Stomach (tissue), 9 donors: ENCODE measurements around the gene ICAM5. TPM values are rescaled to one million over a fixed set of nuclear protein-coding genes. Genes with fewer than 3 reads are reported as not detected.

Source experiments
- DNase-seq, 2 donors: peaks; one replicate each; pipeline versions ENCODE4 v3.0.0 to v3.0.0-alpha.2; 2013 to 2019
- H3K27ac ChIP-seq, 5 donors: fragments of 200-600 bp in 4 of 5; sonication (generic) in 4 of 5; one replicate each; pipeline ENCODE4 v1.5.1; 2013 to 2019; ENCODE audit warnings: mild to moderate bottlenecking in 1 of 5, moderate library complexity in 1 of 5
- H3K27me3 ChIP-seq, 3 donors: fragments of 200-600 bp; sonication (generic); one replicate each; pipeline ENCODE4 v1.5.1; 2017 to 2019; ENCODE audit warnings: mixed run types in 1 of 3
- H3K36me3 ChIP-seq, 4 donors: fragments of 200-600 bp; sonication (generic); 1 replicate in 3 of 4; 2 replicates in 1 of 4; pipeline ENCODE4 v1.5.1; 2016 to 2019
- H3K4me1 ChIP-seq, 4 donors: fragments of 200-600 bp; sonication (generic); one replicate each; pipeline ENCODE4 v1.5.1; 2016 to 2019
- H3K4me3 ChIP-seq, 4 donors: fragments of 200-600 bp; sonication (generic) in 3 of 4; one replicate each; pipeline ENCODE4 v1.5.1; 2016 to 2019; ENCODE audit warnings: mild to moderate bottlenecking in 1 of 4
- H3K9me3 ChIP-seq, 4 donors: fragments of 200-600 bp; sonication (generic); one replicate each; pipeline ENCODE4 v1.5.1; 2016 to 2019
- EP300 ChIP-seq: sonication (generic); formaldehyde crosslinking; IDR thresholded peaks from one replicate; pipeline ENCODE4 v1.6.1; 2017; ENCODE audit warnings: antibody characterized with exemption
- POLR2A ChIP-seq, 4 donors: fragments of 450-650 bp; IDR thresholded peaks; one replicate each; pipeline ENCODE4 v1.6.1; 2016; ENCODE audit warnings: antibody characterized with exemption in 4 of 4, control low read depth in 2 of 4, mild to moderate bottlenecking in 1 of 4, moderate library complexity in 1 of 4
- POLR2AphosphoS5 ChIP-seq, 3 donors: sonication (generic); formaldehyde crosslinking; IDR thresholded peaks; one replicate each; pipeline ENCODE4 v1.6.1; 2016; ENCODE audit warnings: antibody characterized with exemption in 3 of 3
- WGBS, 5 donors: extraction: QIAGEN DNeasy Blood & Tissue Kit in 3 of 5; methylation state at CpG; one replicate each; pipeline versions ENCODE4 v1.1.5 to v1.1.7; 2013 to 2018; 5-methylcytosine and 5-hydroxymethylcytosine counted together
- intact Hi-C: fragments of 100-400 bp; cut with DNase I; formaldehyde crosslinking; loops from one replicate; pipeline ENCODE4 v1.15.1; 2023; ENCODE audit warnings: low total_unique reads
- polyA plus RNA-seq, 3 donors: library from polyadenylated mRNA; stranded (reverse); fragments of 200-250 nt; gene quantifications; one replicate each; pipeline ENCODE4 v1.2.3, GENCODE V29; 2013
- total RNA-seq, 5 donors: library from RNA; depleted of rRNA; stranded (reverse); fragments of >200 nt; gene quantifications; one replicate each; pipeline versions ENCODE4 v1.1.0 to v1.2.3, GENCODE V29; 2014 to 2016
- TF ChIP-seq, protein P1 (sequence below), 7 experiments: fragments of 450-650 bp in 4 of 7; fragments of 200-600 bp in 3 of 7; sonication (generic) in 3 of 7; IDR thresholded peaks; one replicate each; pipeline ENCODE4 v1.5.1; 2016 to 2019; ENCODE audit warnings: antibody characterized with exemption in 7 of 7, control low read depth in 2 of 7, mild to moderate bottlenecking in 1 of 7
- donor health status: healthy with polysubstance abuse.
- donor health status: Bipolar disorder and iron deficiency.
- donor health status: healthy.

Gene ICAM5
- total and polyA plus RNA-seq, 8 donors: 0.12 to 0.50 (median 0.45) TPM; not detected in 5

DNA sequence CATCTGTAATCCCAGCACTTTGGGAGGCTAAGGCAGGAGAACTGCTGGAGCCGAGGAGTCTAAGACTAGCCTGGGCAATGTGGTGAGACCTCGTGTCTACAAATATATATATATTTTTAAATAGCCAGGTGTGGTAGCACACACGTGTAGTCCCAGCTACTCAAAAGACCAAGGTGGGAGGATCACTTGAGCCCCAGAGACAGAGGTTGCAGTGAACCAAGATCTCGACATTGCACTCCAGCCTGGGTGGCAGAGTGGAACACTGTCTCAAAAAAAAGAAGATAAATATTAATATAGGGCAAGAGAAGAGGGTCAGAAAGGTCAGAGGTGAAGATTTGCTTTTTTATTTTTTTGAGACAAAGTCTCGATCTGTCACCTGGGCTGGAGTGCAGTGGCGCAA is 43.2 kb upstream of the ICAM5 start:
- no peaks in the 10 kb centered on the region for H3K9me3 ChIP-seq
- intact Hi-C loops: no loop called here
- H3K4me3 ChIP-seq: no peak overlapping the region
- DNase-seq: no peak
- H3K27ac ChIP-seq: no peak overlapping the region
- WGBS, 5 donors: 76 to 86% (median 81%) methylated on average over 6 of the region's 6 CpGs
- no peaks in the 10 kb centered on the region for H3K27me3 ChIP-seq
- TF ChIP-seq POLR2A (IDR thresholded peaks at IDR 0.05) (no peak), EP300 (no peak), POLR2AphosphoS5 (IDR thresholded peaks at IDR 0.05) (no peak)
- TF ChIP-seq, protein P1, sequence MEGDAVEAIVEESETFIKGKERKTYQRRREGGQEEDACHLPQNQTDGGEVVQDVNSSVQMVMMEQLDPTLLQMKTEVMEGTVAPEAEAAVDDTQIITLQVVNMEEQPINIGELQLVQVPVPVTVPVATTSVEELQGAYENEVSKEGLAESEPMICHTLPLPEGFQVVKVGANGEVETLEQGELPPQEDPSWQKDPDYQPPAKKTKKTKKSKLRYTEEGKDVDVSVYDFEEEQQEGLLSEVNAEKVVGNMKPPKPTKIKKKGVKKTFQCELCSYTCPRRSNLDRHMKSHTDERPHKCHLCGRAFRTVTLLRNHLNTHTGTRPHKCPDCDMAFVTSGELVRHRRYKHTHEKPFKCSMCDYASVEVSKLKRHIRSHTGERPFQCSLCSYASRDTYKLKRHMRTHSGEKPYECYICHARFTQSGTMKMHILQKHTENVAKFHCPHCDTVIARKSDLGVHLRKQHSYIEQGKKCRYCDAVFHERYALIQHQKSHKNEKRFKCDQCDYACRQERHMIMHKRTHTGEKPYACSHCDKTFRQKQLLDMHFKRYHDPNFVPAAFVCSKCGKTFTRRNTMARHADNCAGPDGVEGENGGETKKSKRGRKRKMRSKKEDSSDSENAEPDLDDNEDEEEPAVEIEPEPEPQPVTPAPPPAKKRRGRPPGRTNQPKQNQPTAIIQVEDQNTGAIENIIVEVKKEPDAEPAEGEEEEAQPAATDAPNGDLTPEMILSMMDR (IDR thresholded peaks at IDR 0.05): no peak
- H3K4me1 ChIP-seq: peaks cover 0 to 18% (median 15%) of the 10 kb centered on the region in 4 donors
- H3K36me3 ChIP-seq: no peaks in the 10 kb centered on the region

DNA sequence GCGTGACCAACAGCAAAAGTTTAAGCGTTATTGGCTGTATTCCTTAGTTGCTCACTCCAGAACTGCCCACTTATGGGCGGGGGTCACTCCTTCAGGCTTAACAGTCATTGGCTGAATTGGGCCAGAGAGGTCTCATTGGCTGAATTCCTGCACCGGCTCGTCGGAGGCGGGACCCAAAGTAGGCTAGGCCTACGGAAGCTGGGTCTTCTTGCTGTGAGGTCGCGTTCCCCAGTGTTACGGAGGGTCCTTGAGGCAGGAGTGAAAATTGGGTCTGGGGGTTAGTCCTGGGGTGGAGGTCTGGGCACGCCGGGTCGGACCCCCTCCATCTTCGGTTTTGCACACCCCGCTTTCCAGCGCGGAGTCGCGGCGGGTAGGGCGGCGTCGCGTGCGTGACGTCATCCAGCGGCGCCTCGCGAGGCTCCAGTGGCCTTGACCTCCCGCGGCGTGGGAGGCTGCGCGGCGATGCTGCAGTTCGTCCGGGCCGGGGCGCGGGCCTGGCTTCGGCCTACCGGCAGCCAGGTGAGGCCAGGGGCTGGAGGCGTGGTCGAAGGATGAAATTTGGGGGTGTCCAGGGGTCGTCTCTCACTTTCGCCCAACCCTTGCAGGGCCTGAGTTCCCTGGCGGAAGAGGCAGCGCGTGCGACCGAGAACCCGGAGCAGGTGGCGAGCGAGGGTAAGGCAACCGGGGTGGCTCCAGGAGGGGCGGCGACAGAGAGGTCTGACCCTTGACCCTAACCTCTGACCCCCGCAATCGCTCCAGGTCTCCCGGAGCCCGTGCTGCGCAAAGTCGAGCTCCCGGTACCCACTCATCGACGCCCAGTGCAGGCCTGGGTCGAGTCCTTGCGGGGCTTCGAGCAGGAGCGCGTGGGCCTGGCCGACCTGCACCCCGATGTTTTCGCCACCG is 37.7 kb upstream of the ICAM5 start, which contains the start of gene MRPL4:
TSS of gene MRPL4 (plus strand) at position 423 of the 903 bp plus-strand sequence. CDS start at position 463, 40 bp downstream.
- H3K9me3 ChIP-seq: no peaks in the 10 kb centered on the region
- peak within 1 kb of the TSS; percentile 86 to 93 (median 88) for H3K27ac ChIP-seq
- H3K27me3 ChIP-seq: no peaks in the 10 kb centered on the region
- peaks cover 7 to 36% (median 32%) of the 10 kb centered on the region in 4 donors for H3K4me1 ChIP-seq
- WGBS, 5 donors: 0 to 1% (median 1%) methylated on average over 37 to 77 of the region's 77 CpGs
- intact Hi-C loops: loop anchor here (10.0 kb wide), 1 partner anchor 137 kb away; the partner anchor contains the start of genes EIF3G and P2RY11
- H3K36me3 ChIP-seq: peaks cover 27 to 37% (median 34%) of the 10 kb centered on the region in 4 donors
- peak within 1 kb of the TSS; percentile 90 to 96 (median 91) for H3K4me3 ChIP-seq
- TF ChIP-seq POLR2A (IDR thresholded peaks at IDR 0.05): peak in 1 of 4 donors; percentile 10
- peak; percentile 63 to 93 (median 84) for TF ChIP-seq POLR2AphosphoS5 (IDR thresholded peaks at IDR 0.05)
- TF ChIP-seq EP300: no peak
- TF ChIP-seq, protein P1 (IDR thresholded peaks at IDR 0.05): peak in 1 of 7 experiments; percentile 17
- DNase-seq: peak; percentile 95 to 99

DNA sequence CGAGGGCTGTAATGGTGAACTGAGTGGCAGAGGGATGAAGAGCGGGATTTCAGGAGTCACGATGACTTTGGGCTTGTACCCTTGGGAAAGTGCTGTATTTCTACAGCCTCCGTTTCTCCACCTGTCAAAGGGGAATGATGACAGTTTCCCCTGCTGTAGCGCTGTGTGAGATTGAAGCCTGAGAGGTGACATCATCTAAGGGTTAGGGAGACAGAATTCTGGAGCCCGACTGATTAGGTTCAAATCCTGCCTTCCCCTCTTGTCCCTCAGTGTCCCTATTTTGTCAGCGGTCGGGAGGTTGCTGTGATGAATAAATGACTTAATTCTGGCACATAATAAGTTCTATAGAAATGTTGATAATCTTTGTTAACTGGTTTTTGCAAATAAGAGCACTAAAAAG is 37.0 kb upstream of the ICAM5 start:
- TF ChIP-seq POLR2A (IDR thresholded peaks at IDR 0.05): no peak
- TF ChIP-seq, protein P1 (IDR thresholded peaks at IDR 0.05): no peak
- TF ChIP-seq EP300: no peak
- TF ChIP-seq POLR2AphosphoS5 (IDR thresholded peaks at IDR 0.05): no peak
- peaks cover 7 to 36% (median 32%) of the 10 kb centered on the region in 4 donors for H3K4me1 ChIP-seq
- intact Hi-C loops: loop anchor here (10.0 kb wide), 1 partner anchor 138 kb away; the partner anchor contains the start of genes EIF3G and P2RY11
- H3K36me3 ChIP-seq: peaks cover 34 to 44% (median 41%) of the 10 kb centered on the region in 4 donors
- no peaks in the 10 kb centered on the region for H3K27me3 ChIP-seq
- DNase-seq: no peak
- H3K27ac ChIP-seq: peak overlapping the region; percentile 86 to 93 (median 88)
- 16 to 23% (median 21%) methylated on average over 8 of the region's 8 CpGs for WGBS, 5 donors
- no peaks in the 10 kb centered on the region for H3K9me3 ChIP-seq
- H3K4me3 ChIP-seq: peak overlapping the region; percentile 90 to 96 (median 91)

DNA sequence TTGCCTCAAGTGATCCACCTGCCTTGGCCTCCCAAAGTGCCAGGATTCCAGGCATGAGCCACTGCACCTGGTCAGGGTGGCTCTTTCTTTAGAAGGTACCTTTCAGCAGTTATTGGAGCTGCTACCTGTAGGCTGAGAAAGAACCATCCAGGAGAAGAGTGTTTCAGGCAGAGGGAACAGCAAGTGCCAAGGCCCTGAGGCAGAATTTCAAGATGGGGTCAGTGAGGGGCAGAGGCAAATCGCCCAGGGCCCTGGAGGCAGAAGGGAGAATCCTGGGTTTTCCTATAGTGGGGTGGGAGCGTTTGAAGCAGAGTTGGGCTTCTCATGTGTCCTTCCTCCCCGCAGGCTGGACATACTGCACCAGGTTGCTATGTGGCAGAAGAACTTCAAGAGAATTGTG is 35.5 kb upstream of the ICAM5 start:
- H3K9me3 ChIP-seq: no peaks in the 10 kb centered on the region
- no peak overlapping the region for H3K4me3 ChIP-seq
- peaks cover 44 to 57% (median 53%) of the 10 kb centered on the region in 4 donors for H3K36me3 ChIP-seq
- no peak for DNase-seq
- intact Hi-C loops: loop anchor here (10.0 kb wide), 1 partner anchor 139 kb away; the partner anchor contains the start of genes EIF3G and P2RY11
- WGBS, 5 donors: 86 to 96% (median 94%) methylated on average over 3 of the region's 3 CpGs
- H3K27me3 ChIP-seq: no peaks in the 10 kb centered on the region
- peaks cover 9 to 45% (median 39%) of the 10 kb centered on the region in 4 donors for H3K4me1 ChIP-seq
- H3K27ac ChIP-seq: no peak overlapping the region
- TF ChIP-seq, protein P1 (IDR thresholded peaks at IDR 0.05): no peak
- TF ChIP-seq POLR2A (IDR thresholded peaks at IDR 0.05) (no peak), POLR2AphosphoS5 (IDR thresholded peaks at IDR 0.05) (no peak), EP300 (no peak)
